Ovary (tissue), 3 donors: ENCODE results near the gene DNMBP.

Source experiments
- CTCF ChIP-seq, 3 donors: fragments of 450-650 bp in 2 of 3; fragments of 200-600 bp in 1 of 3; IDR thresholded peaks; one replicate each; pipeline versions ENCODE4 v1.5.1 to v1.8.0; 2016 to 2022; ENCODE audit warnings: antibody characterized with exemption in 3 of 3, mild to moderate bottlenecking in 1 of 3
- EP300 ChIP-seq: sonication (generic); formaldehyde crosslinking; IDR thresholded peaks from one replicate; pipeline ENCODE4 v1.6.1; 2017; ENCODE audit warnings: antibody characterized with exemption
- POLR2A ChIP-seq: fragments of 450-650 bp; IDR thresholded peaks from one replicate; pipeline ENCODE4 v1.6.1; 2017; ENCODE audit warnings: antibody characterized with exemption, mild to moderate bottlenecking, moderate library complexity
- donor health status: DM: no; HTN: no; CAD: no.

- TF ChIP-seq CTCF (IDR thresholded peaks at IDR 0.05) (no peak), POLR2A (no peak), EP300 (peak; percentile 34)
Measured at GRCh38 chr10:99945263-99945662, 64.5 kb downstream of the DNMBP start.
